NCI-H1092 (cell line): ENCODE measurements around the gene KLRC3.
"Not testable (repeated sequence)": the region's sequence is repeated elsewhere in the genome, so short reads cannot be mapped to it uniquely, and the experiment has no call there.

Experiments
- DNase-seq: peaks from one replicate; lab custom pipeline; 2025; lab: John Stamatoyannopoulos, UW

The KLRC3 gene

DNA sequence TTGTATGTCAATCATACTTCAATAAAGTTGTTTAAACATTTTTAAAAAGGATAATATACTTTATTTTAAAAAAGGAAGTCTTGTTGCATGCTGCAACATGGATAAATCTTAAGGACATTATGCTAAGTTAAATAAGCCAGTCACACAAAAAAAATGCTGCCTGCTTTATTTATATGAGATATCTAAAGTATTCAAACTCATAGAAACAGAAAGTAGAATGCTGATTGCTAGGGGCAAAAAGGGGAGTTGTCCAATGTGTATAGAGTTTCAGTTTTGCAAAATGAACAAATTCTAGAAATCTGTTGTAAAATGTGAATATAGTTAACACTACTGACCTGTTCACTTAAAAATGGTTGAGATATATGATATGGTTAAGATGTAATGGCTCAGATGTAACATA, 19.6 kb downstream of the KLRC3 start:
- no peak for DNase-seq

DNA sequence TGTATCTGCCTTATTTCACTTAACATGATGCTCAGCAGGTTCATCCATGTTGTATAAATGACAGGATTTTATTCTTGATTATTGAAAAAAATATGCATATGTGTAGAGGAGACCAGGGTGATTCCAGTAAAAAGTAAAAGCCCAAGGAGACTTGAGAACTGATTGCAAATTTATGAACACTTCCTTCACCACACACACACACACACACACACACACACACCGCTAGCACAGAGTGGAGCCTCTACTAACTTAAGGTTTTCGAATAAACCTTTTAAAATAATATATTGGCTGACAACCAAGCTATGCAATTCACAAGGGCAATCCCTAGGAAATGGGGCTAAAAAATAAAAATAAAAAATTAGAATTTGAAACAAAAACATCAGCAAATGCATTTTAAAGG, 22.2 kb downstream of the KLRC3 start:
- no peak for DNase-seq

DNA sequence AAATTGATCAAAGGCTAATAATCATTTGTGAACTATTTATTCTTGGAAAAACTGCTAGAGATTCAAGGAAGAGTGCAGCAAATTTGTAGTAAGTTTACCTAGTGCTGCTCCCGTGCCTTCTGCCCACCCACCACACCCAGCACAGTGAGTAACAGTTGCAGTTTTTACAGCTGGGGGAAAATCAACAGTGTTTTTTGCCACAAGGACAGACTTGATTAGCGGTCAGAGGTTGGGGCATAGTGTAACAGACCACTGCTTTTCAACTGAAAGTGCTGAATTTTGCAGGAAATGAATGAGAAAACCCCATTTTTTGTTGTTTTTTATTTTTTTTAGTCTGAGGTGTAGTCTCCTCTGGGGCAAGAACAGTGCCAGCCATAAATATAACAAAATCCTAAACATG, 23.1 kb downstream of the KLRC3 start:
- no peak for DNase-seq

DNA sequence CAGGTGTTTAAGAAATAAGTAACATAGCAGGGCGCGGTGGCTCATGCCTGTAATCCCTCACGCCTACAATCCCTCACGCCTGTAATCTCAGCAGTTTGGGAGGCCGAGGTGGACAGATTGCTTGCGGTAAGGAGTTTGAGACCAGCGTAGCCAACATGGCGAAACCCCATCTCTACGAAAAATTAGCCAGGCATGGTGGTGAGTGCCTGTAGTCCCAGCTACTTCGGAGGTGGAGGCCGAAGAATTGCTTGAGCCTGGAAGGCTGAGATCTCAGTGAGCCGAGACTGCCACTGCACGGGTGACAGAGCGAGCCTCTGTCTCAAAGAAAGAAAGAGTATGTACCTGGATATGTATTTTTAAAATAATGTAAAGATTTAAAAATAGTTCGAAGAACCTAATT, 24.2 kb downstream of the KLRC3 start:
- DNase-seq: not testable (repeated sequence)

DNA sequence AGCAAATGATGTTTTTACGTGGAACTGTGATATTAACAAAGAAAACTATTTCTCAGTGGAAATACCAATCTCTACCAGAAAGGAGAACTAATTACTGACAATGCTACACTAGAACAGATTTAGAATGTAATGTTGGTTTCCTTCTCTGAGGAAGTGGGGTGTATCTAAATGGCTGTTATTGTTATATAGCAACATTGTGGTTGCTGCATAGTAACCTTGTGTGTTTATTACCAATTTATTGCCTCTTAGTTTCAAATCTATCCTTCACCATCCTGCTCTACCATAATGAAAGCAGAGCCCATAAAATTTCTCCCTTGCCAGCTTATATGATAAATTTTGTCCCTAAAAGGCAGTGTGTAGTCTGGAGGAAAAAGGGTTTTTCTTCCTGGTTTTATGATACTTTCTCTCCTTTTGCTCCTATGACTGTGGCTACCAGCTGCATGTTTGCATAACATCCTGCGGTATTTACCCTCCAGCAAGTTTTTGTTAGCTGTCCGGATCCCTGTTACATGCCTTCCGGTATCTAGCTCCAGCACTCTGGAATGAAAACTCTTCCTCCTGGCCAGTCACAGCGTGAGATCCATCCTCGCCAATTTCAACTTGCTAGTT, 24.9 kb downstream of the KLRC3 start:
- no peak for DNase-seq

DNA sequence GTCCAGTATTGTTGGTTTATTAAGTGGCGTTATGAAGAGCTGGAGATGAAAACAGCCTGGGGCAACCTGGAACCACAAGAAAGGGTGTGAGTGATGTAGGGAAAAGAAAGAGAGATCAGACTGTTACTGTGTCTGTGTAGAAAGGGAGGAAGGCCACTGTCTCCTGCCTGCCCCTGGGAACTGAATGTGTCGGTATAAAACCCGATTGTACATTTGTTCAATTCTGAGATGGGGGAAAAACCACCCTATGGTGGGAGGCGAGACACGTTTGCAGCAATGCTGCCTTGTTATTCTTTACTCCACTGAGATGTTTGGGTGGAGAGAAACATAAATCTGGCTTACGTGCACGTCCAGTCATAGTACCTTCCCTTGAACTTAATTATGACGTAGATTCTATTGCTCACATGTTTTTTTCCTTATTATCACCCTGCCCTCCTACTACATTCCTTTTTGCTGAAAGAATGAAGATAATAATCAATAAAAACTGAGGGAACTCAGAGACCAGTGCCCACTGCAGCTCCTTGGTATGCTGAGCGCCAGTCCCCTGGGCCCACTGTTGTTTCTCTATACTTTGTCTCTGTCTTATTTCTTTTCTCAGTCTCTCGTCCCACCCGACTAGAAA, 25.8 kb downstream of the KLRC3 start:
- not testable (repeated sequence) for DNase-seq

DNA sequence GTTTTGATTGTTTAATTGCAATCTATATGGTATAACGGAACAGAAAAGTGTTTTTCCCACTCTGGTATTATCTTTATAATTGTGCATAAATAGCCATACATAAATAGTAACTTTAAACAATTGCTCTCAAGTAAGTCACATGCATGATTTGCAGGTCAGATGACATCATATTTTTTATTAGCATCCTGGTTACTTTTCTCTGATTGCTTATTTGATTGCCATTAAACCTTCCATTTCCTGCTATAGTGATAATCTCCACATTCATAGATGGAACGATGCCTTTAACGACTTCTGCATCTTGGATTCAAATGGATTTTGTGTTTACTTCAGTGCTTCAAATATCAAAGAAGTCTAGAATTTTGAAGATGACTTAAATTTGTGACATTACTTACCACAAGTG, 27.1 kb downstream of the KLRC3 start:
- no peak for DNase-seq

DNA sequence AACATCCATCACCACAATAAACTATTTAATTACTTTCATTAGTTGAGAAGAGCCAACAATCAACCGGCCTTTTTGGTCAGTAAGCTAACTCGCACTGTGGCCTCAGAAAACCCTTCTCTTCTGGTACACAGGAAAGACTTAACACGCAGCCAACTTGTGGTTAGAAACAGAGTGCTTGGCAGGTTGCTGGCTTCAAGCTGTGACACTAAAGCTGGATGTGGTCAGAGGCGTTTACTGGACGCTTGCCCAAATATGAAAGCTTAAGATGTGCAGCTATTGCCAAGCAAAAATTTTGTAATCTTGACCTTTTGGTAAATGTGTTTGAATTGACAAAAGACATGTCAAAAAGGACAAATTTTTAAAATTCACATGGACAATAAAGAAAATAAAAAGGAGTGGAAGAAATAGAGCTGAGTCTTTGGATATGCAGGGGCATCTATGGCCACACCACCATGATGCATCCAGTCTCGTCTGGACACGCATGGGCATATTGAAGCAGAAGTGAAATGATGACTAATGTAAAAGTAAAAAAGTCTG, 27.9 kb downstream of the KLRC3 start:
- peak; percentile 73 for DNase-seq

DNA sequence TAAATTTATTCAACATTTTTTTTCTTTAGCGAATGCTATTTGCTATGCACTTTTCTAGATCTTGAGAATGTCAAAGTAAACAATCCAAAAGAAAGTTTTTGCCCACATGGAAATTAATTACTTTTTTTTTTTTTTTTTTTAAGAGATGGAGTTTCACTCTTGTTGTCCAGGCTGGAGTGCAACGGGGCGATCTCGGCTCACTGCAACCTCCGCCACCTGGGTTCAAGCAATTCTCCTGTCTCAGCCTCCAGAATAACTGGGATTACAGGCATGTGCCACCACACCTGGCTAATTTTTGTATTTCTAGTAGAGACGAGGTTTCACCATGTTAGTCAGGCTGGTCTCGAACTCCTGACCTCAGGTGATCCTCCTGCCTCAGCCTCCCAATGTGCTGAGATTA, 29.4 kb downstream of the KLRC3 start:
- not testable (repeated sequence) for DNase-seq

DNA sequence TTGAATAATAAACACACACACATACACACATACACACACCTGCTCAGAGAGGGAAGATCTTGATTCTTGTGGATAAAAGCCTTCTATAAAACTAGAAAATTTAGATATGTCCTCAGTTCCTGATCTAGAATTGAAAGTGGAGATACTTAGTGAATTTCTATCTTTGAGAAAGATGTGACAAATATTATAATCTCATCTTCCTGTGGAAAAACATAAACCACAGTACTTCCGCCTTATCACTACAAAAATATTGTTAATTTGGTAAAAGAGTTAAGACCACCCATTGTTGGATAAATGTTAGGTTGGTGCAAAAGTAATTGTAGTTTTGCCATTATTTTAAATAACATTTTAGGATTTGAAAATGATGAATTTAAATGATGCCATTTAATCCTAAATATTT, 30.5 kb downstream of the KLRC3 start, which contains the start of gene KLRK1:
Gene KLRK1 (minus strand): TSS at position 138 of the 400 bp plus-strand sequence. CDS start 1,231 bp downstream, outside the sequence.
- no peak for DNase-seq

DNA sequence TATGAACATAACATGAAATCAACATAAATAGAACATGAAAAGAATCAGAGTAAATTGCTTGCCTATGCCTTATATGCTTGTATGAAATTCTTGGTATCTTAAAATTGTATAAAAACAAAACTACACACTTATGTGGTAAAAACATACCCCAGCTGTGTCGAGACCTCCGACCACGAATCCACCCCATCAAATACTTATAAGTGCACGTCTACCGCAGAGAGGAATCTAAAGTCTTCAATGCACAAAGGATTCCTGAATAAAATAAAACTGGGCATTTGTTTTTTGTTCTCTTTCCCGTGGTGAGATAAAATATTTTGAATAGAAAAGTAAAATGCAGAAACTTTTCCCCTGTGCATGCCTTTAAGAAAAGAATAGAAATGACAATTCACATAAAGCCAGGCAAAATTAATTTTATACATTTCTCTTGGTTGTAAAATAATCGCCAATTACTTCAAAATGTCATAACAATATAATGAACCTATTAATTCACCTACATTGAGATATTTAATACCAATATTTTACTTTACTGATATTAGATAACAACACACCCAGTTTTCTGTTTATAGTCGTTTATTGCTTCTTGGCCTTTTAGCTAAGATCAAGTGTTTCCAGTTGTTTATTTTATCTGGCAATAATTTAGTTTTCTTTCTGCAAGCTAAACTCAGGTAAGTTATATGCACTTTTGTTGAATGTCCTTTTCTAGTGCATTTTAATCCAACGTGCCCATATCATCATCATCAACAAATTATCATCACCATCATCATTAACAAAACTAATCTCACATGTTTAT, 31.6 kb downstream of the KLRC3 start:
- no peak for DNase-seq

DNA sequence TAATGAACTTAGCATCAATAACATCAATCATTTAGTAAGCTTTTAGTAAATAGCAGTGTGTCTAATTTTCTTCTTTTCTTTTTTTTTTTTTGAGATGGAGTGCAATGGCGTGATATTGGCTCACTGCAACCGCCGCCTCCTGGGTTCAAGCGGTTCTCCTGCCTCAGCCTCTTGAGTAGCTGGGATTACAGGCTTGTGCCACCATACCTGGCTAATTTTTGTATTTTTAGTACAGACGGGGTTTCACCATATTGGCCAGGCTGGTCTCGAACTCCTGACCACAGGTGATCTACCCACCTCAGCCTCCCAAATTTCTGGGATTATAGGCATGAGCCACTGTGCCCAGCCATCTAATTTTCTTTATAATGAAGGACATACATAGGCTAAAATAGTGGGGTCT, 32.9 kb downstream of the KLRC3 start:
- not testable (repeated sequence) for DNase-seq

DNA sequence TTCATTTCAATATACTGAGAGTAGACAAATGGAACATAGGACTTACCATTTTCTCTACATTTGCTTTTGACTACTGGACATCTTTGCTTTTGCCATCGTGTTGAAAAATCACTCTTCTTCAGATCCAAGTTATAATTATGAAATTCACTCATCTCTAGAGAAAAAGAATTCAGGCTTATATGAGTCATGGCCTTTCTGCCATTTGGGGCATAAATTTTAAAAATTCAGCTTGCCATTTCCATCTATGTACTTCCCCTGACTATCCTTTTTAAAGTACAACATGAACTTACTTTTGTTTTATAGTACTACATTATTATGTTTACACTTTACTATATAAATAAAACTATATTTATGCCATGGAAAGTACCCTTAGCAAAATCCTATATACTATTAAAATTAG, 33.5 kb downstream of the KLRC3 start:
- DNase-seq: no peak

DNA sequence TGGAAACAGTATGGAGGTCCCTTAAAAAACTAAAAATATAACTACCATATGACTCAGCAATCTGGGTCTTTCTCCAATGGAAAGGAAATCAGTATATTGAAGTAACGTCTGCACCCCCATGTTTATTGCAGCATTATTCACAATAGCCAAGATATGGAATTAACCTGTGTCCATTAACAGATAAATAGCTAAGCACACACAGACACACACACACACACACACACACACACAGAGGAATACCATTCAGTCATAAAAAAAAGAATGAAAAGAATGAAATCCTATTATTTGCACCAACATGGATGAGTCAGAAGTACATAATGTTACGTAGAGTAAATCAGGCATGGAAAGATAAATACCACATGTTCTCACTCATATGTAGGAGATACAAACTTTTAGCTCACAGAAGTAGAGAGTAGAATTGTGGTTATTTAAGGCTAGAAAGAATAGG, 35.2 kb downstream of the KLRC3 start:
- DNase-seq: no peak

DNA sequence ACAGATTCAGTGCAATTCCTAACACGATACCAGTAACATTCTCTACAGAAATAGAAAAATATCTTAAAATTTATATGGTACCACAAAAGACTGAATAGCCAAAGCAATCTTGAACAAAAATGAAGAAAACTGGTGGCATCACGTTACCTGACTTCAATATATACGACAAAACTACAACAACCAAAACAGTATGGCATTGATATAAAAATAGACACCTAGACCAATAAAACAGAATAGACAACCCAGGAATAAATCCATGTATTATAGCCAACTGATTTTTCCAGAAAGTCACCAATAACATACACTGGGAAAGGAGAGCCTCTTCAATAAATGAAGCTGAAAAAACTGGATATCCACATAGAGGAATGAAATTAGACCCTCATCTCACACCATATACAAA, 36.2 kb downstream of the KLRC3 start:
- no peak for DNase-seq

DNA sequence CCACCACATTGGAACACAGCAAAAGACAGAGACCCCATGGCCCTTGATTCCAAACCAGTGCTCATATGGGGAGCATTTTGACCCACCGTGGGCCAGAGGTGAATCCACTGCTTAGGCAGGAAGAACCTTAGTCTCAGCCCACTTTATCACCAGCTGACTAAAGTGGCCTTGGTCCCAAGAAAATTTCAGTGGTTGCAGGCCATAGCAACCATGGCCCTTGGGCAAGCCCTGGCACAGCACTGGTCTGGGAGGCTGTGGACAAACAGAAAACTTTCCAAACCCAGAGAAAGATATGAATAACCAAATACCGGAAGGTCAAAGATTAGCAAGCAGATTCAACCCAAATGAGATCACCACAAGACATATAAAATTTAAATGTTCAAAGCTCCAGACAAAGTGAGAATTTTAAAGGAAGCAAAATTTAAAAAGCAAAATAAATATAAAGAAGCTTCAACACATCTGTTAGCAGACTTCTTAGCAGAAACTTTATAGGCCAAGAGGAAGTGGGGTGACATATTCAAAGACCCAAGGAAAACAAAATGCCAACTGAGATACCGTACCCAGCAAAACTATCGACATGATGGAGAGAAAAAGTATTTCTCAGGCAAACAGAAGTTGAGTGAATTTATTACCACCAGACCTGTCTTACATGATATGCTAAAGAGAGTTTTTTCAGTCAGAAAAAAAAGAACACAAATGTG, 38.3 kb downstream of the KLRC3 start:
- DNase-seq: no peak

DNA sequence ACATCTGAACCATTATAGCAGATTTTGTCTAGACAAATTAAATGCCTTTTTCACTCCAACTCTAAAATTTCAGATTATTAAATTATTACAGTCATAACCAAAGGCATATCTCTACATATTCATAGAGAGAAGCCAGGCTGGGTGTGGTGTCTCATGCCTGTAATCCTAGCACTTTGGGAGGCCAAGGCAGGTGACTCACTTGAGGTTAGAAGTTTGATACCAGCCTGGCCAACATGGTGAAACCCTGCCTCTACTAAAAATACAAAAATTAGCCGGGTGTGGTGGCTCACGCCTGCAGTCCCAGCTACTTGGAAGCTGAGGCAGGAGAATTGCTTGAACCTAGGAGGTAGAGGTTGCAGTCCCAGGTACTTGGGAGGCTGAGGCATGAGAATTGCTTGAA, 41.7 kb downstream of the KLRC3 start:
- not testable (repeated sequence) for DNase-seq

DNA sequence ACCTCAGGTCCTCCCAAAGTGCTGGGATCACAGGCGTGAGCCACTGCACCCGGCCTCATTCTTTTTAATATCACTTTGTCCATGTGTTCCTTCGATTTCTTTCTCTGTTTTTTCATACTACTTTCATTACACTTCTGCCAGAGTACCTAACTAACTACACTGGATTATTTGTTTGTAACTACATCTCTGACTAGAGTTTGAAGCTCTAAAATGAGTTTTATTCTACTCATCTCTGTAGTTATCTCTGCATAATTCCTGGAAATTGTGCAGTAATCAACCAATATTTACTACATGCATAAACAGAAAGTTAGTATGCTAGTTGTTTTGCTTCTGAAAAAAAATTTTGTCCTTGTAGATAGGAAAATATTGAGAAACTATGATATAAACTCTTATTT, 45.8 kb downstream of the KLRC3 start:
- DNase-seq: no peak

DNA sequence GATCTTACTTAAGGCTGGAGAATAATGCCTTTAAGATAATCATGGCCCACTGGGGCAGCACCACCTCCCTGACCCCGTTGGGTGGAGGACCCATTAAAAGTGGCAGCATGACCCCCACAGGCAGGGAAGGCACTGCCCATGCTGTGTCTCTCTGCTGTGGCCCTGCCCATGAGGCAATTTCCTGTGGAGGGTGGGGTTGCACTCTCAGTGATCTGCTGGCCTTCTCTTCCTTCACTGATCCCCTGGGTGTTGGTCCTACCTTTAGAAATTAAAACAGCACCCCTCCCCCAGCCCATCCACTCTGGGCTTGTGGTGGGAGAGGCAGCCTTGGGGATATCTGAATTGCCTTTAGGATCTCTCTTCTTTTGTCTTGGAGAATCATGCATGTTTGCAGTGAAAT, 47.8 kb downstream of the KLRC3 start:
- no peak for DNase-seq

DNA sequence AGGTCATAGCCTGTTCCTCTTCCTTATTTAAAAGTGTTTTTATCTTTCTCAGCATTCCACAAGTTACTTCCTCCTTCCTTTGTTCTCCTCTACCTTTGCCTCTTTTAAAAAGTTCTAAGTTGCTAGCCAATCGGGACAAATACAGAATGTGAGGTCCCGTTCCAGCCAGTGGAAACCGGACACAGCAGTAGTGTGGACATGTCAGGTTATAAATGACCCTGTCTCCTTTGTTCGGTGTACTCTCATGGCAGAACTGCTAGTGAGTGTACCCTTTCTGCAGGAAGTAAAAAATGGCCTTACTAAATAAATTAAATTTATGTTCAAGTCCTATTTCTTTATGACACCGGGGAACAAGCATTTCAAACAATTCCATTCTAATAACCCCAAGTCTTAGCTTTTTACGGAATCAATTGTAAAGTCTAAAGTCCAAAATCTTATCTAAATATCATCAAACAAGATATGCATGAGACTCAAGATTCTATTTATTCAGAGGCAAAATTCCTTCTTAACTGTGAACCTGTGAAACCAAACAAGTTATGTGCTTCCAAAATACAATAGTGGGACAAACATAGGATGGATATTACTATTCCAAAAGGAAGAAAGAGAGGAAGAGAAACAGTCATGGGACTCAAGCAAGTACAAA, 48.4 kb downstream of the KLRC3 start:
- DNase-seq: not testable (repeated sequence)

DNA sequence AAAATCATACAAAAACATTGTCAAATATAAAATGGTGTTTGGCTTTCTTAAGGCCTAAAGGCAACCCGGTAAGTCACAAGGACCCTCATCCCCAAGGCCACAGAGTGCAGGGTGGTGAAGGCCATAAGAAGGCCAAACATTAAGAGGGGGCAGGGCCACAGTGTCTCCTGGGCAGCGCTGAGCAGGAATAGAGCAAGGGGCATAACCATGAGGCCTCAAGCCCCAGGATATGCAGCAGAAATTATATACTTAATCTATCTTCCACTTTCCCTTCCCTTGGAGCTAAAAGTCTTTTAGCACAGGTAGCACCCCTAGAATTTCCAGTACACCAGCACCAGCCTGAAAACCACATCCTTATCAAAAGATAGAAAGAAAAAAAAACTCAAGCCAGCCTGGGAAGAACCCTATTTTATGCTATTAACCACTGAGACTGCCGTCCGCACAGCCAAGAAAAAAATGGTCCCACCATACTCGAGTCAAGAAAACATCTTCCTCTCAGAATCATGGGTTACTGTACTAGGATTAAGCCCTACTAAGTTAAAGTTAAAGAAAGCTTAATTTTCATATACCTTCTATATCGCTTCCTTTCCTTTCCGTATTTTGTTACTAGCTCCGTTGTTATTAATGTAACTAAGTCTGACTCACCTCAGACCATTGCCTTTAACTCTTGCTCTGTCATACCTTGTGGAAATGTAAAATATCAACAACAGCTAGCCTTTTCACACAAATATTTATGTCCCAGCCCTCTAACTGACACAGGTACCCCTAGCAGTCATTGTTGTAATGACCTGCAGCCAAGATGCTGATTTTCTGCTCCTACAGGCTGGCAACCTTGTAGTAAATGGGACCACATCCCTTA, 50.6 kb downstream of the KLRC3 start:
- DNase-seq: no peak
